ENCODE data around the gene HNRNPK. TPM values are rescaled to one million over a fixed set of nuclear protein-coding genes. Genes with fewer than 3 reads are reported as not detected.

Gene HNRNPK
- total and polyA plus RNA-seq, 2 of the 4 experiments (the other 2 are of a cell fraction) = 422 to 458 TPM

GRCh38 chr9:83980395-83981125 lies 545 bp upstream of the HNRNPK start, which contains the start of gene RMI1:
Gene RMI1 (plus strand): TSS chr9:83980805. CDS start chr9:84000987, 20,182 bp downstream.
- peak within 1 kb of the TSS; percentile 100 for H2AK9ac ChIP-seq (replicated peaks; ENCODE audit: low read depth, low read length, poor library complexity)
- peak within 1 kb of the TSS; percentile 100 for H4K91ac ChIP-seq (ENCODE audit: insufficient read depth, low read depth, low read length)
- H3K9ac ChIP-seq (ENCODE audit: low read depth, low read length) = peak within 1 kb of the TSS; percentile 98
- DNase-seq (peak; percentile 96), ATAC-seq (ENCODE audit: low read depth) (peak; percentile 88)
- H3K27ac ChIP-seq (ENCODE audit: insufficient read depth, low read length) = peak within 1 kb of the TSS; percentile 98
- H2BK20ac ChIP-seq (ENCODE audit: low read depth, low read length) = 0 out of 2 replicates have a peak within 1 kb of the TSS, but pooled peaks have one; percentile 11
- peaks cover 0 to 9% of the 10 kb centered on the region in 2 experiments; a peak in 2 of 4 replicates for H3K79me1 ChIP-seq (ENCODE audit: low read depth in 1 of 2, low read length in 2 of 2)
- H3K23ac ChIP-seq (ENCODE audit: low read depth, low read length) = peak within 1 kb of the TSS; percentile 99
- intact Hi-C loops (cut with micrococcal nuclease) (loop anchor here (1.0 to 10.0 kb wide), 3 partner anchors 190 to 281 kb away; partner anchors contain the start of gene UBQLN1), in situ Hi-C loops (cut with MboI; ENCODE audit: low sequenced_read_pairs) (no loop called here), dilution Hi-C loops (cut with HindIII; ENCODE audit: low sequenced_read_pairs, unreplicated experiment) (no loop called here)
- H3K14ac ChIP-seq (replicated peaks; ENCODE audit: low read depth, low read length) = peak within 1 kb of the TSS; percentile 100
- TF ChIP-seq ELK1 (IDR thresholded peaks at IDR 0.05; ENCODE audit: borderline replicate concordance, low read depth, low read length) (no peak), MAZ (IDR thresholded peaks at IDR 0.05; ENCODE audit: borderline replicate concordance, low read depth, low read length) (peak; percentile 90; the same call in 1 of the 2 replicates), CTCF (conservative IDR thresholded peaks at IDR 0.05; ENCODE audit: low read depth, low read length) (0 out of 2 replicates have a peak, but pooled peaks have one; percentile 13), MAFK (IDR thresholded peaks at IDR 0.05; ENCODE audit: low read depth, low read length) (no peak), POLR2A (IDR thresholded peaks at IDR 0.05; ENCODE audit: low read depth, low read length) (peak; percentile 95), RFX5 (IDR thresholded peaks at IDR 0.05; ENCODE audit: low read depth, low read length) (0 out of 2 replicates have a peak, but pooled peaks have one; percentile 7), CHD1 (IDR thresholded peaks at IDR 0.05; ENCODE audit: low read depth, low read length) (no peak), MXI1 (IDR thresholded peaks at IDR 0.05; ENCODE audit: borderline replicate concordance, low read depth, low read length) (peak; percentile 69; the same call in 1 of the 2 replicates)
- peak within 1 kb of the TSS; percentile 88 for H3K4me3 ChIP-seq (ENCODE audit: insufficient read depth, low read depth, low read length)
- peak within 1 kb of the TSS; percentile 53; the same call in 2 of the 3 replicates for H2BK15ac ChIP-seq (ENCODE audit: low read depth, low read length)
- H2BK120ac ChIP-seq (ENCODE audit: low read depth, low read length) = peak within 1 kb of the TSS; percentile 89
- H2BK5ac ChIP-seq (ENCODE audit: low read depth, low read length, poor library complexity, severe bottlenecking) = peak within 1 kb of the TSS; percentile 98
- H2AFZ ChIP-seq (replicated peaks; ENCODE audit: low read length, poor library complexity) = peak within 1 kb of the TSS; percentile 95
- H4K5ac ChIP-seq (ENCODE audit: low read depth, low read length) = peak within 1 kb of the TSS; percentile 93
- ChIA-PET POLR2A (ENCODE audit: unreplicated experiment) (interaction anchor here (1.1 kb wide), 1 partner anchor 64 kb away, joined by 3 read pairs; no protein-coding TSS in a partner anchor), CTCF (interaction anchor here (1.1 kb wide), 1 partner anchor 334 kb away, joined by 3 read pairs; no protein-coding TSS in a partner anchor)
- peak within 1 kb of the TSS; percentile 99 to 100 for H4K8ac ChIP-seq (ENCODE audit: low read depth in 2 of 2, low read length in 2 of 2)
- H3K9me1 ChIP-seq (ENCODE audit: insufficient read depth, low read length) = no peaks in the 10 kb centered on the region
- peaks cover 43% of the 10 kb centered on the region for H4K20me1 ChIP-seq (ENCODE audit: insufficient read depth, low read length)
- peak within 1 kb of the TSS; percentile 92 for H3K18ac ChIP-seq (ENCODE audit: low read depth, low read length)
- WGBS, 2 experiments (ENCODE audit: extremely low coverage in 2 of 2, insufficient read length in 1 of 2) = 0% methylated on average over 41 of the region's 69 CpGs; no CpG with 5 or more reads in 1 of the 2 experiments
- H3K9me3 ChIP-seq (ENCODE audit: control insufficient read depth, insufficient read depth, low read length) = no peaks in the 10 kb centered on the region
- peak within 1 kb of the TSS; percentile 99 for H3K56ac ChIP-seq (ENCODE audit: extremely low read depth, insufficient read depth, low read length)
- peak within 1 kb of the TSS; percentile 100 for H2AK5ac ChIP-seq (ENCODE audit: low read depth, low read length)
- peaks cover 5% of the 10 kb centered on the region for H3K36me3 ChIP-seq (ENCODE audit: control insufficient read depth, insufficient read depth, low read length)
- H3K4ac ChIP-seq (ENCODE audit: low read depth, low read length) = peak within 1 kb of the TSS; percentile 100
- H3K4me2 ChIP-seq (ENCODE audit: low read depth, low read length) = peak within 1 kb of the TSS; percentile 81
- H3K4me1 ChIP-seq (ENCODE audit: control insufficient read depth, insufficient read depth, low read length) = no peaks in the 10 kb centered on the region
- no peaks in the 10 kb centered on the region for H3K27me3 ChIP-seq (ENCODE audit: control insufficient read depth, insufficient read depth, low read length)
- no TSS peak for BruUV-seq (replicated peaks)

Measured in IMR-90 (cell line).